HepG2 (cell line): ENCODE results near the gene NUDT3. TPM values are rescaled to one million over a fixed set of nuclear protein-coding genes. Genes with fewer than 3 reads are reported as not detected.

Source experiments
- FIP1L1 ChIP-seq: fragments of 200-400 bp; formaldehyde crosslinking; IDR thresholded peaks from 2 replicates; pipeline ENCODE4 v1.6.1; 2018; ENCODE audit warnings: low read depth, mild to moderate bottlenecking, low read length, moderate library complexity, borderline replicate concordance; ENCODE audit not compliant: insufficient read depth
- FOXA1 ChIP-seq, 2 experiments: fragments of 450-650 bp in 1 of 2; sonication (generic) in 1 of 2; formaldehyde crosslinking in 1 of 2; IDR thresholded peaks; 2 replicates each; pipeline versions ENCODE4 v1.4.0 to v1.6.1; 2016 to 2020; ENCODE audit warnings: missing genetic modification reagents in 1 of 2
- FOXA3 ChIP-seq: IDR thresholded peaks from 2 replicates; pipeline ENCODE4 v1.6.1; 2016; ENCODE audit warnings: missing genetic modification reagents, missing compliant biosample characterization
- IRX3 ChIP-seq: sonication (generic); formaldehyde crosslinking; IDR thresholded peaks from 2 replicates; pipeline ENCODE4 v1.8.1; 2023; ENCODE audit warnings: mild to moderate bottlenecking, low read depth, missing genetic modification reagents, borderline replicate concordance
- JARID2 ChIP-seq: sonication (generic); formaldehyde crosslinking; IDR thresholded peaks from 2 replicates; pipeline ENCODE4 v1.8.1; 2023; ENCODE audit warnings: missing genetic modification reagents, inconsistent platforms; ENCODE audit not compliant: insufficient replicate concordance
- KDM6A ChIP-seq: IDR thresholded peaks from 2 replicates; pipeline ENCODE4 v1.6.1; 2016; ENCODE audit warnings: low read depth
- NAIF1 ChIP-seq: sonication (generic); formaldehyde crosslinking; IDR thresholded peaks from 2 replicates; pipeline ENCODE4 v1.5.0; 2020; ENCODE audit warnings: mild to moderate bottlenecking, missing genetic modification reagents, borderline replicate concordance
- NFRKB ChIP-seq: fragments of 450-650 bp; IDR thresholded peaks from 2 replicates; pipeline ENCODE4 v1.6.1; 2017
- PHF21A ChIP-seq: sonication (generic); formaldehyde crosslinking; IDR thresholded peaks from 2 replicates; pipeline ENCODE4 v1.5.0; 2020; ENCODE audit warnings: mild to moderate bottlenecking, missing genetic modification reagents
- SIN3A ChIP-seq: IDR thresholded peaks from 2 replicates; pipeline ENCODE4 v1.6.1; 2011; ENCODE audit warnings: low read depth, mild to moderate bottlenecking, control low read depth, low read length, borderline replicate concordance
- SOX6 ChIP-seq, 2 experiments: fragments of 450-650 bp in 1 of 2; sonication (generic) in 1 of 2; formaldehyde crosslinking in 1 of 2; IDR thresholded peaks; 2 replicates each; pipeline versions ENCODE4 v1.4.0 to v1.6.1; 2017 to 2020; ENCODE audit warnings: antibody characterized with exemption in 1 of 2, mild to moderate bottlenecking in 1 of 2, missing genetic modification reagents in 1 of 2
- SP140L ChIP-seq: sonication (generic); formaldehyde crosslinking; IDR thresholded peaks from 2 replicates; pipeline ENCODE4 v1.4.0; 2020; ENCODE audit warnings: missing genetic modification reagents, borderline replicate concordance
- TBX3 ChIP-seq: fragments of 450-650 bp; IDR thresholded peaks from 2 replicates; pipeline ENCODE4 v1.6.1; 2017; ENCODE audit warnings: antibody characterized with exemption, mild to moderate bottlenecking, inconsistent platforms, borderline replicate concordance
- ZC3H13 ChIP-seq: sonication (generic); formaldehyde crosslinking; IDR thresholded peaks from 2 replicates; pipeline ENCODE4 v1.8.1; 2023; ENCODE audit warnings: mild to moderate bottlenecking, missing genetic modification reagents, moderate library complexity
- ZFP62 ChIP-seq: sonication (generic); formaldehyde crosslinking; IDR thresholded peaks from 2 replicates; pipeline ENCODE4 v1.4.0; 2020; ENCODE audit warnings: missing genetic modification reagents
- ZNF713 ChIP-seq: sonication (generic); formaldehyde crosslinking; IDR thresholded peaks from 2 replicates; pipeline ENCODE4 v1.4.0; 2020; ENCODE audit warnings: mild to moderate bottlenecking, missing genetic modification reagents
- ZNF761 ChIP-seq: sonication (generic); formaldehyde crosslinking; conservative IDR thresholded peaks from 2 replicates; pipeline ENCODE4 v1.4.0; 2020; ENCODE audit warnings: mild to moderate bottlenecking, missing genetic modification reagents
- polyA plus RNA-seq, 8 experiments: library from polyadenylated mRNA; depleted of rRNA in 3 of 8; stranded (reverse) in 7 of 8; unstranded in 1 of 8; fragments of >200 nt; fragmentation: Illumina TruSeq in 4 of 8; extraction: Trizol in 4 of 8; gene quantifications; 2 replicates each; pipeline versions ENCODE4 v1.2.1 to v1.2.3, GENCODE V29; 2011 to 2016; ENCODE audit warnings: low read depth in 4 of 8, missing spikeins in 1 of 8, mixed read lengths in 1 of 8; ENCODE audit not compliant: insufficient read depth in 1 of 8
- total RNA-seq, 5 experiments: library from RNA; depleted of rRNA; stranded (reverse); fragments of >200 nt; fragmentation: Illumina TruSeq; extraction: Trizol; gene quantifications; 2 replicates each; pipeline ENCODE4 v1.2.3, GENCODE V29; 2016; ENCODE audit warnings: low read depth in 1 of 5
- TF ChIP-seq, protein P1 (sequence below): sonication (generic); formaldehyde crosslinking; IDR thresholded peaks from 2 replicates; pipeline ENCODE4 v1.4.0; 2020; ENCODE audit warnings: mild to moderate bottlenecking, missing genetic modification reagents, borderline replicate concordance
- TF ChIP-seq, protein P2 (sequence below): sonication (generic); formaldehyde crosslinking; IDR thresholded peaks from 2 replicates; pipeline ENCODE4 v1.5.0; 2020; ENCODE audit warnings: missing genetic modification reagents
- TF ChIP-seq, protein P3 (sequence below): sonication (generic); formaldehyde crosslinking; IDR thresholded peaks from 2 replicates; pipeline ENCODE4 v1.4.0; 2020; ENCODE audit warnings: missing genetic modification reagents, mild to moderate bottlenecking, borderline replicate concordance
- TF ChIP-seq, protein P4 (sequence below): sonication (generic); formaldehyde crosslinking; IDR thresholded peaks from 2 replicates; pipeline ENCODE4 v1.4.0; 2020; ENCODE audit warnings: mild to moderate bottlenecking, missing genetic modification reagents

The NUDT3 gene
- total and polyA plus RNA-seq, 2 of the 13 experiments (the other 11 are each of a cell fraction or from before 2014, with no cell fraction given), result 20.2 to 20.6 TPM

DNA sequence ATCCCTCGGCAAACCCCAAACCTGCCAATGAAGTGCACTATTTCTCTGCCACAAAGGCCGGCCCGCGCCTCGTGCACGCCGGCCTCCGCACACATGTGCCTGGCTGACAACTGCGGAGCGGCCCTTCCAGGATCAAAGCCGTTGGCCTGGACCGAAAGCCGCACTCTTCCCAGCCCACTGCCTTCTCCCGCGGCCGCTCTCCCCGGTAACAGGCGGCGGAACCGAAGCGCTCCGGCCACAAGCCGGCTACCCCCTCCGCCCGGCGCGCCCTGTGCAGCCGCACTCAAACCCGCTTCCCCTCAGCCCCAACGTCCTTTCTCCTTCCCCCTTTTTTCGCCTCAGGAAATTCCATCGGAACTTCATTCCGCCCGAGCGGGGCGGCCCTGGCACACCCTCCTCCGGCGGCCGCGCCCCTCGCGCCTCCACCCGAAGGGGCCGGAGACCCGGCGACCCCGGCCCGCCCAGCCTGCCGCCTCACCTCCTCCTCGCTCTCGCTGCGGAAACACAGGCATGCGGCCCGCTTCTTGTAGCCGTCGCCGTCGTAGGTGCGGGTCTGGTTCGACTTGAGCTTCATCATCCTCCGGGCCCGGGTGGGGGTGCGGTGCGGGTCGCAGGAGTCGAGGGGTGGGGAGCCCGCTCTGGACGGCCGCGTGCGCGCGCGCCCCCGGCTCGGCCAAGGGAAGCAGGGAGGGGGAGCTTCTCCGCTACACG is 528 bp downstream of the NUDT3 start (continued):
- TF ChIP-seq ZC3H13 (peak; percentile 13; the same call in 1 of the 2 replicates), SIN3A (no peak; the same call in none of the 2 replicates), SOX6 (IDR thresholded peaks at IDR 0.05) (no peak), SOX6 (CRISPR knock-in tag; IDR thresholded peaks at IDR 0.05) (0 out of 2 replicates have a peak, but pooled peaks have one; percentile 18), JARID2 (CRISPR knock-in tag) (no peak), NAIF1 (CRISPR knock-in tag) (peak; percentile 93), FIP1L1 (no peak), NFRKB (no peak), ZNF761 (CRISPR knock-in tag) (no peak), FOXA1 (IDR thresholded peaks at IDR 0.05) (no peak), FOXA1 (CRISPR knock-in tag; IDR thresholded peaks at IDR 0.05) (no peak), ZNF713 (CRISPR knock-in tag) (no peak), KDM6A (no peak), SP140L (CRISPR knock-in tag) (no peak), FOXA3 (no peak), IRX3 (0 out of 2 replicates have a peak, but pooled peaks have one; percentile 22), PHF21A (CRISPR knock-in tag) (0 out of 2 replicates have a peak, but pooled peaks have one; percentile 56), TBX3 (no peak), ZFP62 (CRISPR knock-in tag) (no peak)
- TF ChIP-seq, protein P1, sequence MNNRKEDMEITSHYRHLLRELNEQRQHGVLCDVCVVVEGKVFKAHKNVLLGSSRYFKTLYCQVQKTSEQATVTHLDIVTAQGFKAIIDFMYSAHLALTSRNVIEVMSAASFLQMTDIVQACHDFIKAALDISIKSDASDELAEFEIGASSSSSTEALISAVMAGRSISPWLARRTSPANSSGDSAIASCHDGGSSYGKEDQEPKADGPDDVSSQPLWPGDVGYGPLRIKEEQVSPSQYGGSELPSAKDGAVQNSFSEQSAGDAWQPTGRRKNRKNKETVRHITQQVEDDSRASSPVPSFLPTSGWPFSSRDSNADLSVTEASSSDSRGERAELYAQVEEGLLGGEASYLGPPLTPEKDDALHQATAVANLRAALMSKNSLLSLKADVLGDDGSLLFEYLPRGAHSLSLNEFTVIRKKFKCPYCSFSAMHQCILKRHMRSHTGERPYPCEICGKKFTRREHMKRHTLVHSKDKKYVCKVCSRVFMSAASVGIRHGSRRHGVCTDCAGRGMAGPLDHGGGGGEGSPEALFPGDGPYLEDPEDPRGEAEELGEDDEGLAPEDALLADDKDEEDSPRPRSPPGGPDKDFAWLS (CRISPR knock-in tag), result no peak; the same call in 1 of the 2 replicates
- TF ChIP-seq, protein P2, sequence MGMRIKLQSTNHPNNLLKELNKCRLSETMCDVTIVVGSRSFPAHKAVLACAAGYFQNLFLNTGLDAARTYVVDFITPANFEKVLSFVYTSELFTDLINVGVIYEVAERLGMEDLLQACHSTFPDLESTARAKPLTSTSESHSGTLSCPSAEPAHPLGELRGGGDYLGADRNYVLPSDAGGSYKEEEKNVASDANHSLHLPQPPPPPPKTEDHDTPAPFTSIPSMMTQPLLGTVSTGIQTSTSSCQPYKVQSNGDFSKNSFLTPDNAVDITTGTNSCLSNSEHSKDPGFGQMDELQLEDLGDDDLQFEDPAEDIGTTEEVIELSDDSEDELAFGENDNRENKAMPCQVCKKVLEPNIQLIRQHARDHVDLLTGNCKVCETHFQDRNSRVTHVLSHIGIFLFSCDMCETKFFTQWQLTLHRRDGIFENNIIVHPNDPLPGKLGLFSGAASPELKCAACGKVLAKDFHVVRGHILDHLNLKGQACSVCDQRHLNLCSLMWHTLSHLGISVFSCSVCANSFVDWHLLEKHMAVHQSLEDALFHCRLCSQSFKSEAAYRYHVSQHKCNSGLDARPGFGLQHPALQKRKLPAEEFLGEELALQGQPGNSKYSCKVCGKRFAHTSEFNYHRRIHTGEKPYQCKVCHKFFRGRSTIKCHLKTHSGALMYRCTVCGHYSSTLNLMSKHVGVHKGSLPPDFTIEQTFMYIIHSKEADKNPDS (CRISPR knock-in tag), result peak; percentile 58; the same call in 1 of the 2 replicates
- TF ChIP-seq, protein P3, sequence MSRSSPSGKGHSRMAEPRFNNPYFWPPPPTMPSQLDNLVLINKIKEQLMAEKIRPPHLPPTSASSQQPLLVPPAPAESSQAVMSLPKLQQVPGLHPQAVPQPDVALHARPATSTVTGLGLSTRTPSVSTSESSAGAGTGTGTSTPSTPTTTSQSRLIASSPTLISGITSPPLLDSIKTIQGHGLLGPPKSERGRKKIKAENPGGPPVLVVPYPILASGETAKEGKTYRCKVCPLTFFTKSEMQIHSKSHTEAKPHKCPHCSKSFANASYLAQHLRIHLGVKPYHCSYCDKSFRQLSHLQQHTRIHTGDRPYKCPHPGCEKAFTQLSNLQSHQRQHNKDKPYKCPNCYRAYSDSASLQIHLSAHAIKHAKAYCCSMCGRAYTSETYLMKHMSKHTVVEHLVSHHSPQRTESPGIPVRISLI (CRISPR knock-in tag), result no peak
- TF ChIP-seq, protein P4, sequence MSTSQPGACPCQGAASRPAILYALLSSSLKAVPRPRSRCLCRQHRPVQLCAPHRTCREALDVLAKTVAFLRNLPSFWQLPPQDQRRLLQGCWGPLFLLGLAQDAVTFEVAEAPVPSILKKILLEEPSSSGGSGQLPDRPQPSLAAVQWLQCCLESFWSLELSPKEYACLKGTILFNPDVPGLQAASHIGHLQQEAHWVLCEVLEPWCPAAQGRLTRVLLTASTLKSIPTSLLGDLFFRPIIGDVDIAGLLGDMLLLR, result peak; percentile 84; the same call in 1 of the 2 replicates
